Type B pancreatic cell (in vitro differentiated cells): ENCODE data around the gene TMEM132D. TPM values are rescaled to one million over a fixed set of nuclear protein-coding genes. Genes with fewer than 3 reads are reported as not detected.

Experiments
- DNase-seq: peaks from one replicate; pipeline ENCODE4 v3.0.0; 2021; ENCODE audit warnings: mixed read lengths; ENCODE audit not compliant: unreplicated experiment; ENCODE audit errors: extremely low spot score
- H3K27ac Mint-ChIP-seq: 2 replicates; pipeline ENCODE4 v1.8.0; 2021; ENCODE audit warnings: mild to moderate bottlenecking, mixed read lengths
- H3K27me3 Mint-ChIP-seq: 2 replicates; pipeline ENCODE4 v1.8.0; 2021; ENCODE audit warnings: mixed read lengths
- H3K36me3 Mint-ChIP-seq: 2 replicates; pipeline ENCODE4 v1.8.0; 2021; ENCODE audit warnings: mixed read lengths
- H3K4me1 Mint-ChIP-seq: one replicate; pipeline ENCODE4 v1.8.0; 2021; ENCODE audit warnings: mixed read lengths; ENCODE audit not compliant: unreplicated experiment
- H3K4me3 Mint-ChIP-seq: 2 replicates; pipeline ENCODE4 v1.8.0; 2021; ENCODE audit warnings: mild to moderate bottlenecking, mixed read lengths
- H3K9me3 Mint-ChIP-seq: 2 replicates; pipeline ENCODE4 v1.8.0; 2021; ENCODE audit warnings: mixed read lengths
- total RNA-seq: library from RNA; stranded (reverse); gene quantifications from 2 replicates; pipeline ENCODE4 v1.2.1, GENCODE V29; 2021; ENCODE audit warnings: low replicate concordance
- TF ChIP-seq, protein P1 (sequence below): fragments of 200-600 bp; sonication (generic); conservative IDR thresholded peaks from 2 replicates; pipeline ENCODE4 v1.5.0; 2021; ENCODE audit warnings: antibody characterized with exemption, mild to moderate bottlenecking

The TMEM132D gene
- total RNA-seq, 1 donor from 2014 or later, result 1.8 TPM

- no peak for DNase-seq
- Mint-ChIP-seq H3K4me1 (peaks cover 4% of the 10 kb centered on the region), H3K27ac (no peak overlapping the region), H3K27me3 (peaks cover 14% of the 10 kb centered on the region), H3K4me3 (no peak overlapping the region), H3K36me3 (no peaks in the 10 kb centered on the region), H3K9me3 (no peaks in the 10 kb centered on the region)
- TF ChIP-seq, protein P1, sequence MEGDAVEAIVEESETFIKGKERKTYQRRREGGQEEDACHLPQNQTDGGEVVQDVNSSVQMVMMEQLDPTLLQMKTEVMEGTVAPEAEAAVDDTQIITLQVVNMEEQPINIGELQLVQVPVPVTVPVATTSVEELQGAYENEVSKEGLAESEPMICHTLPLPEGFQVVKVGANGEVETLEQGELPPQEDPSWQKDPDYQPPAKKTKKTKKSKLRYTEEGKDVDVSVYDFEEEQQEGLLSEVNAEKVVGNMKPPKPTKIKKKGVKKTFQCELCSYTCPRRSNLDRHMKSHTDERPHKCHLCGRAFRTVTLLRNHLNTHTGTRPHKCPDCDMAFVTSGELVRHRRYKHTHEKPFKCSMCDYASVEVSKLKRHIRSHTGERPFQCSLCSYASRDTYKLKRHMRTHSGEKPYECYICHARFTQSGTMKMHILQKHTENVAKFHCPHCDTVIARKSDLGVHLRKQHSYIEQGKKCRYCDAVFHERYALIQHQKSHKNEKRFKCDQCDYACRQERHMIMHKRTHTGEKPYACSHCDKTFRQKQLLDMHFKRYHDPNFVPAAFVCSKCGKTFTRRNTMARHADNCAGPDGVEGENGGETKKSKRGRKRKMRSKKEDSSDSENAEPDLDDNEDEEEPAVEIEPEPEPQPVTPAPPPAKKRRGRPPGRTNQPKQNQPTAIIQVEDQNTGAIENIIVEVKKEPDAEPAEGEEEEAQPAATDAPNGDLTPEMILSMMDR, result no peak
These were observed 59.1 kb downstream of the TMEM132D start for GRCh38 chr12:129844662-129845220.

DNA sequence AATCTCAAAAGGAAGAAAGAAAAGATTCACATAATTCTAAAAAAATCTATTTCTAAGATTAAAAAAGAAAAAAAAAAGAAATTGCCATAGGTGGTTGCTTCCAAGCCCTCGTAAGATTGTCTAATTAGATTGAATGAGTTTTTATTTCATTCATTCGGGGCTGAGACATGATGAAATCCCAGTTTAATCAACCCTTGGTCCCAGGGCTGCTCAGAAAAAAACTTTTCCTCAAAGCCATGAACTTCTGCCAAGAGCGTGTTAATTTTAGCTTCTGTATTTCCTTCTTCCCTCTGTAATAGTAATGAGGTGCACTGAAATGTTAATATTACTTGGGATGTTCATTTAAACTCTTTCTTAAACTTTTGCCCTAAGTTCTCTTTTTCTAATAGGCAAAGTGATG, 62.6 kb downstream of the TMEM132D start:
- Mint-ChIP-seq H3K9me3 (no peaks in the 10 kb centered on the region), H3K27ac (no peak overlapping the region), H3K4me1 (peaks cover 4% of the 10 kb centered on the region), H3K4me3 (no peak overlapping the region), H3K27me3 (peaks cover 33% of the 10 kb centered on the region), H3K36me3 (no peaks in the 10 kb centered on the region)
- TF ChIP-seq, protein P1, result no peak
- no peak for DNase-seq

- Mint-ChIP-seq H3K9me3 (no peaks in the 10 kb centered on the region), H3K27me3 (peaks cover 35% of the 10 kb centered on the region), H3K4me1 (peaks cover 4% of the 10 kb centered on the region), H3K27ac (no peak overlapping the region), H3K4me3 (no peak overlapping the region), H3K36me3 (no peaks in the 10 kb centered on the region)
- DNase-seq, result no peak
- TF ChIP-seq, protein P1, result no peak
These were observed 63.5 kb downstream of the TMEM132D start for GRCh38 chr12:129840145-129840884.

- Mint-ChIP-seq H3K27ac (no peak overlapping the region), H3K27me3 (peaks cover 36% of the 10 kb centered on the region), H3K4me3 (no peak overlapping the region), H3K9me3 (no peaks in the 10 kb centered on the region), H3K36me3 (no peaks in the 10 kb centered on the region), H3K4me1 (peaks cover 2% of the 10 kb centered on the region)
- TF ChIP-seq, protein P1, result no peak
- no peak for DNase-seq
These were observed 64.1 kb downstream of the TMEM132D start for GRCh38 chr12:129839679-129840078.

- TF ChIP-seq, protein P1, result no peak
- no peak overlapping the region for H3K4me3 Mint-ChIP-seq
- no peak for DNase-seq
- H3K27ac Mint-ChIP-seq, result no peak overlapping the region
- peaks cover 42% of the 10 kb centered on the region for H3K27me3 Mint-ChIP-seq
- H3K9me3 Mint-ChIP-seq, result no peaks in the 10 kb centered on the region
- H3K36me3 Mint-ChIP-seq, result no peaks in the 10 kb centered on the region
- H3K4me1 Mint-ChIP-seq, result no peaks in the 10 kb centered on the region
These were observed 72.5 kb downstream of the TMEM132D start for GRCh38 chr12:129831294-129831693.
